GM21390 (cell line): ENCODE measurements around the gene ST14.
"Not testable (repeated sequence)": the region's sequence is repeated elsewhere in the genome, so short reads cannot be mapped to it uniquely, and the experiment has no call there.

ENCODE experiments used
- ATAC-seq: cut with Tn5 transposase; IDR thresholded peaks from one replicate; pipeline ENCODE4 v1.9.1; 2021; ENCODE audit not compliant: unreplicated experiment

ST14 gene

GRCh38 chr11:130187096-130187495 is 27.5 kb downstream of the ST14 start:
- no peak for ATAC-seq

GRCh38 chr11:130188047-130188446 is 28.5 kb downstream of the ST14 start:
- ATAC-seq = no peak

- no peak for ATAC-seq
These were observed 29.2 kb downstream of the ST14 start for GRCh38 chr11:130188585-130189347.

- no peak for ATAC-seq
These were observed 30.1 kb downstream of the ST14 start for GRCh38 chr11:130189492-130190210.

GRCh38 chr11:130190371-130190881 is 30.8 kb downstream of the ST14 start:
- no peak for ATAC-seq

- ATAC-seq = no peak
These were observed 32.3 kb downstream of the ST14 start for GRCh38 chr11:130191896-130192295.

GRCh38 chr11:130192845-130193267 is 33.3 kb downstream of the ST14 start:
- ATAC-seq = no peak

GRCh38 chr11:130193551-130193950 is 34.0 kb downstream of the ST14 start:
- not testable (repeated sequence) for ATAC-seq

- ATAC-seq = no peak
These were observed 34.9 kb downstream of the ST14 start for GRCh38 chr11:130194241-130195023.

- no peak for ATAC-seq
These were observed 37.9 kb downstream of the ST14 start for GRCh38 chr11:130197386-130198035.

- ATAC-seq = no peak
These were observed 38.7 kb downstream of the ST14 start for GRCh38 chr11:130198292-130198691.

- no peak for ATAC-seq
These were observed 39.4 kb downstream of the ST14 start for GRCh38 chr11:130198964-130199363.

- no peak for ATAC-seq
These were observed 40.2 kb downstream of the ST14 start for GRCh38 chr11:130199792-130200191.

GRCh38 chr11:130201026-130201425 is 41.4 kb downstream of the ST14 start:
- no peak for ATAC-seq

GRCh38 chr11:130202009-130202817 is 42.6 kb downstream of the ST14 start:
- ATAC-seq = no peak

- ATAC-seq = no peak
These were observed 43.5 kb downstream of the ST14 start for GRCh38 chr11:130202818-130203689.

- no peak for ATAC-seq
These were observed 44.5 kb downstream of the ST14 start for GRCh38 chr11:130203766-130204702.

- no peak for ATAC-seq
These were observed 45.1 kb downstream of the ST14 start for GRCh38 chr11:130204703-130205095.
